Smooth muscle cell (in vitro differentiated cells): ENCODE results near the gene HAUS1. TPM values are rescaled to one million over a fixed set of nuclear protein-coding genes. Genes with fewer than 3 reads are reported as not detected.

Experiments used
- DNase-seq: peaks from one replicate; lab custom pipeline; 2025; ENCODE audit not compliant: unreplicated experiment; lab: John Stamatoyannopoulos, UW
- H2AFZ ChIP-seq: fragments of 200-600 bp; sonication (generic); 2 replicates; pipeline ENCODE4 v1.6.0; 2016; ENCODE audit warnings: antibody characterized with exemption, low read depth, mild to moderate bottlenecking
- H3F3A ChIP-seq: fragments of 200-600 bp; sonication (generic); 2 replicates; pipeline ENCODE4 v1.6.0; 2017; ENCODE audit warnings: antibody characterized with exemption, low read depth
- H3K27ac ChIP-seq: fragments of 200-600 bp; sonication (generic); 2 replicates; pipeline ENCODE4 v1.5.1; 2016; ENCODE audit warnings: low read depth, mild to moderate bottlenecking
- H3K27me3 ChIP-seq: fragments of 200-600 bp; sonication (generic); 2 replicates; pipeline ENCODE4 v1.6.1; 2016; ENCODE audit warnings: low read depth, mild to moderate bottlenecking
- H3K36me3 ChIP-seq: fragments of 200-600 bp; sonication (generic); 2 replicates; pipeline ENCODE4 v1.5.1; 2016; ENCODE audit warnings: low read depth
- H3K4me1 ChIP-seq: fragments of 200-600 bp; sonication (generic); 2 replicates; pipeline ENCODE4 v1.5.1; 2016; ENCODE audit warnings: low read depth
- H3K4me2 ChIP-seq: fragments of 200-600 bp; sonication (generic); 2 replicates; pipeline ENCODE4 v1.6.0; 2016; ENCODE audit warnings: mild to moderate bottlenecking
- H3K4me3 ChIP-seq: fragments of 200-600 bp; sonication (generic); 2 replicates; pipeline ENCODE4 v1.5.1; 2016; ENCODE audit warnings: mild to moderate bottlenecking
- H3K79me2 ChIP-seq: fragments of 200-600 bp; sonication (generic); 2 replicates; pipeline ENCODE4 v1.6.0; 2016; ENCODE audit warnings: low read depth, mild to moderate bottlenecking
- H3K9ac ChIP-seq: fragments of 200-600 bp; sonication (generic); 2 replicates; pipeline ENCODE4 v1.6.0; 2016; ENCODE audit warnings: low read depth
- H3K9me3 ChIP-seq: fragments of 200-600 bp; sonication (generic); replicated peaks from 2 replicates; pipeline ENCODE4 v1.5.1; 2016; ENCODE audit warnings: low read depth
- H4K20me1 ChIP-seq: fragments of 200-600 bp; sonication (generic); 2 replicates; pipeline ENCODE4 v1.6.0; 2016; ENCODE audit warnings: low read depth
- CTCF ChIP-seq: fragments of 200-600 bp; sonication (generic); IDR thresholded peaks from 2 replicates; pipeline ENCODE4 v1.5.1; 2017; ENCODE audit warnings: borderline replicate concordance, mild to moderate bottlenecking, antibody characterized with exemption; ENCODE audit not compliant: insufficient read depth, poor library complexity, severe bottlenecking
- WGBS: methylation state at CpG from one replicate; pipeline ENCODE4 v1.1.7; 2016; ENCODE audit warnings: low lambda C conversion rate; 5-methylcytosine and 5-hydroxymethylcytosine counted together
- polyA plus RNA-seq: library from polyadenylated mRNA; unstranded; fragments of >200 nt; fragmentation: Nextera tagmentation; extraction: Ambion mirVana; gene quantifications from 2 replicates; pipeline ENCODE4 v1.2.1, GENCODE V29; 2016
- small RNA-seq: library from RNA; depleted of rRNA; stranded (forward); fragments of <200 nt; gene quantifications from one replicate; pipeline ENCODE3, GENCODE V24; 2014
- total RNA-seq: library from RNA; depleted of rRNA; stranded (reverse); fragments of >200 nt; gene quantifications from 2 replicates; pipeline ENCODE4 v1.2.3, GENCODE V29; 2014

Gene HAUS1
- total and polyA plus RNA-seq, 2 experiments from 2014 or later: 44.2 to 50.6 TPM

- TF ChIP-seq CTCF: peak; percentile 93
- WGBS: under 1% methylated on average over 83 of the region's 95 CpGs
- Histone ChIP-seq H3K4me2 (peak overlapping the region; percentile 83), H3K27me3 (no peaks in the 10 kb centered on the region), H3K79me2 (peaks cover 46% of the 10 kb centered on the region), H3K9me3 (no peaks in the 10 kb centered on the region), H3F3A (peaks cover 13% of the 10 kb centered on the region), H3K4me1 (peaks cover 8% of the 10 kb centered on the region), H3K9ac (peak overlapping the region; percentile 86), H3K4me3 (peak overlapping the region; percentile 72), H3K27ac (peak overlapping the region; percentile 47), H2AFZ (peak overlapping the region; percentile 83), H4K20me1 (peaks cover 46% of the 10 kb centered on the region), H3K36me3 (no peaks in the 10 kb centered on the region)
- DNase-seq: peak; percentile 77
These were observed 69.5 kb downstream of the HAUS1 start for GRCh38 chr18:46173393-46174341.

GRCh38 chr18:46174342-46175041, 70.3 kb downstream of the HAUS1 start:
- Histone ChIP-seq H3K27ac (peak overlapping the region; percentile 47), H2AFZ (peak overlapping the region; percentile 83), H4K20me1 (peaks cover 54% of the 10 kb centered on the region), H3F3A (peaks cover 5% of the 10 kb centered on the region), H3K36me3 (no peaks in the 10 kb centered on the region), H3K27me3 (no peaks in the 10 kb centered on the region), H3K9ac (peak overlapping the region; percentile 86), H3K4me2 (peak overlapping the region; percentile 83), H3K79me2 (peaks cover 55% of the 10 kb centered on the region), H3K9me3 (no peaks in the 10 kb centered on the region), H3K4me1 (peaks cover 8% of the 10 kb centered on the region), H3K4me3 (peak overlapping the region; percentile 72)
- 1% methylated on average over 42 of the region's 67 CpGs for WGBS
- DNase-seq: no peak
- no peak for TF ChIP-seq CTCF

GRCh38 chr18:46176001-46176400, 71.8 kb downstream of the HAUS1 start:
- H3K27me3 ChIP-seq: no peaks in the 10 kb centered on the region
- H3K79me2 ChIP-seq: peaks cover 70% of the 10 kb centered on the region
- no peak overlapping the region for H3K4me2 ChIP-seq
- peaks cover 4% of the 10 kb centered on the region for H3F3A ChIP-seq
- H3K4me3 ChIP-seq: no peak overlapping the region
- peaks cover 8% of the 10 kb centered on the region for H3K4me1 ChIP-seq
- WGBS: 97% methylated on average over 3 of the region's 3 CpGs
- H3K36me3 ChIP-seq: no peaks in the 10 kb centered on the region
- H2AFZ ChIP-seq: no peak overlapping the region
- no peak overlapping the region for H3K27ac ChIP-seq
- no peak for DNase-seq
- H3K9ac ChIP-seq: no peak overlapping the region
- H4K20me1 ChIP-seq: peaks cover 69% of the 10 kb centered on the region
- H3K9me3 ChIP-seq: no peaks in the 10 kb centered on the region
- TF ChIP-seq CTCF: no peak

Small RNAs within 50 kb of the gene (small RNA-seq; reads per million reads assigned to genes)
- gene RNU6-1278P: not detected
- gene RNY4P37: not detected

Other genes with a start within 250 kb of the HAUS1 start
- 18.5 and 20.8 TPM in 2 replicates for gene EPG5, start 137.1 kb upstream of the HAUS1 start, total RNA-seq
- 2.7 and 4.0 TPM in 2 replicates for gene EPG5, start 137.1 kb upstream of the HAUS1 start, polyA plus RNA-seq
- 11.3 and 14.0 TPM in 2 replicates for gene PSTPIP2, start 32.1 kb upstream of the HAUS1 start, total RNA-seq
- gene PSTPIP2, start 32.1 kb upstream of the HAUS1 start, polyA plus RNA-seq: 6.5 and 9.1 TPM in 2 replicates
- gene ATP5F1A, start 6.1 kb upstream of the HAUS1 start, total RNA-seq: 432 and 586 TPM in 2 replicates
- gene ATP5F1A, start 6.1 kb upstream of the HAUS1 start, polyA plus RNA-seq: 357 and 406 TPM in 2 replicates